HG02852 (cell line): ENCODE results near the gene OXT.
"Not testable (repeated sequence)": the region's sequence is repeated elsewhere in the genome, so short reads cannot be mapped to it uniquely, and the experiment has no call there.

ENCODE experiments used
- ATAC-seq: cut with Tn5 transposase; IDR thresholded peaks from one replicate; pipeline ENCODE4 v1.9.1; 2021; ENCODE audit warnings: mild to moderate bottlenecking, moderate library complexity; ENCODE audit not compliant: unreplicated experiment

The OXT gene

DNA sequence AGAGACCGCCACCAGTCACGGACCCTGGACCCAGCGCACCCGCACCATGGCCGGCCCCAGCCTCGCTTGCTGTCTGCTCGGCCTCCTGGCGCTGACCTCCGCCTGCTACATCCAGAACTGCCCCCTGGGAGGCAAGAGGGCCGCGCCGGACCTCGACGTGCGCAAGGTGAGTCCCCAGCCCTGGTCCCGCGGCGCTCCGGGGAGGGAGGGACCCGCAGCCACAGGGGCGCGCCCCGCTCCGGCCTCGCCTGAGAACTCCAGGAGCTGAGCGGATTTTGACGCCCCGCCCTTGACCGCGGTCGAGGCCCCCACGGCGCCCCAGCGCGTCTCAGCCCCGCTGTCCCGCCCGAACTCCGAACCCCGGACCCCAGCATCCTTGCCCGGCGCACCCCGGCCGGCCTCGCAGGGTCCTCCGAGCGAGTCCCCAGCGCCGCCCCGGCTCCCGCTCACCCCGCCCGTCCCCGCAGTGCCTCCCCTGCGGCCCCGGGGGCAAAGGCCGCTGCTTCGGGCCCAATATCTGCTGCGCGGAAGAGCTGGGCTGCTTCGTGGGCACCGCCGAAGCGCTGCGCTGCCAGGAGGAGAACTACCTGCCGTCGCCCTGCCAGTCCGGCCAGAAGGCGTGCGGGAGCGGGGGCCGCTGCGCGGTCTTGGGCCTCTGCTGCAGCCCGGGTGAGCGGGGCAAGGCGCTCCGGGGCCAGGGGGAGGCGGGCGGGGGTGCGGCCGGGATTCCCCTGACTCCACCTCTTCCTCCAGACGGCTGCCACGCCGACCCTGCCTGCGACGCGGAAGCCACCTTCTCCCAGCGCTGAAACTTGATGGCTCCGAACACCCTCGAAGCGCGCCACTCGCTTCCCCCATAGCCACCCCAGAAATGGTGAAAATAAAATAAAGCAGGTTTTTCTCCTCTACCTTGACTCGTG is at the start of gene OXT:
Gene OXT, plus strand, starts transcription at position 11 of the 920 bp plus-strand sequence. Its CDS starts 36 bp downstream, at position 47.
- ATAC-seq = no peak

DNA sequence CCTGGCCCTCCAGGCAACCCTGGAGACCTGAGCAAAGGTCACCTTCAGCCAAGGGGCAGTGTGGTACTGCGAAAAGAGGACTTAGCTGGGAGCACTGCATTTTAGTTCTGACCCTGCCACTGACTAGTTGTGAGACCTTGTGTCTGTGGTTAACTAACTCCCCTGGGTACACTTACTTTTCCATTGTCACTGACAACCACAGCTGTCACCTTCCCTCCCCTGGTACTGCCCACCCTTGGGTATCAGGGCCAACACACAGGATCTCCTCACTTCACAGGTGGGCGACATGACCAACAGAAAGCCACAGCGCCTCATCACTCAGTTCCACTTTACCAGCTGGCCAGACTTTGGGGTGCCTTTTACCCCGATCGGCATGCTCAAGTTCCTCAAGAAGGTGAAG is 49.6 kb upstream of the OXT start:
- no peak for ATAC-seq

DNA sequence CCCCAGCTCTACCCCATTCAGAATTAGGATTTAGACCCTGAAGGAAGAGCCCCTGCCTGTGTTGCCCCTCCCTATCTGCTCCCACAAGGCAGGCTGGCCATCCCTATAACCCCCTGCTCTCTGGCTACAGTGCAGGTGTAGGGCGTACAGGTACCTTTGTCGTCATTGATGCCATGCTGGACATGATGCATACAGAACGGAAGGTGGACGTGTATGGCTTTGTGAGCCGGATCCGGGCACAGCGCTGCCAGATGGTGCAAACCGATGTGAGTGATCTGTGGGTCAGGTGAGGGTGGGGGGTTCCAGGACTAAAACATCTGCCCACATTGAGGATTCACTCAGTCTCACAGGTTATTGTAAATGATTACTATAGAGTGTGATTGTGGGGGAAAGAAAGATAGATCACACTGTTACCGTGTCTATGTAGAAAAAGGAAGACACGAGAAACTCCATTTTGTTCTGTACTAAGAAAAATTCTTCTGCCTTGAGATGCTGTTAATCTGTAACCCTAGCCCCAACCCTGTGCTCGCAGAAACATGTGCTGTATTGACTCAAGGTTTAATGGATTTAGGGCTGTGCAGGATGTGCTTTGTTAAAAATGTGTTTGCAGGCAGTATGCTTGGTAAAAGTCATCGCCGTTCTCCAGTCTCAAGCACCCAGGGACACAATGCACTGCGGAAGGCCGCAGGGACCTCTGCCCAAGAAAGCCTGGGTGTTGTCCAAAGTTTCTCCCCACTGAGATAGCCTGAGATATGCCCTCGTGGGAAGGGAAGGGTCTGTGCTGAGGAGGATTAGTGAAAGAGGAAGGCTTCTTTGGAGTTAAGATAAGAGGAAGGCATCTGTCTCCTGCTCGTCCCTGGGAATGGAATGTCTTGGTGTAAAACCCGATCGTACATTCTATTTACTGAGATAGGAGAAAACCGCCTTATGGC is 48.6 kb upstream of the OXT start:
- not testable (repeated sequence) for ATAC-seq

DNA sequence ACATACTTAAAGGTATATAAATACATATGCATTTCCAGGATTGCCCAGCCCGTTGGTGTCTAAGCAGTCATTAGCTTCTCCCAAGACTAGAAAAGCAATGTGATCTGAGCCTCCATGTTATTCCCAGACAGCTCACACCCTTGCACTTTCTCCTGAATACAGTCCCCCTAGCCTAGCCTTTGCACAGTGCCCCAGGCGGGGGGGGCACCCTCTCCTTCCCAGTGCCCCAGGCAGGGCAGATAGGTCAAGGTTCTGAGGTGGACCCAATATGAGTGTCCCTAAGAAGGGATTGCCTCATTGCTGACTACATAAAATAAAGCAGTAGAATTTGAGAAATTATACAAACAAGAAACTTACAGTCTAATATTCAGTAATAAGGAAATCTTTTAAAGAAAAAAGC is 43.4 kb upstream of the OXT start:
- no peak for ATAC-seq

DNA sequence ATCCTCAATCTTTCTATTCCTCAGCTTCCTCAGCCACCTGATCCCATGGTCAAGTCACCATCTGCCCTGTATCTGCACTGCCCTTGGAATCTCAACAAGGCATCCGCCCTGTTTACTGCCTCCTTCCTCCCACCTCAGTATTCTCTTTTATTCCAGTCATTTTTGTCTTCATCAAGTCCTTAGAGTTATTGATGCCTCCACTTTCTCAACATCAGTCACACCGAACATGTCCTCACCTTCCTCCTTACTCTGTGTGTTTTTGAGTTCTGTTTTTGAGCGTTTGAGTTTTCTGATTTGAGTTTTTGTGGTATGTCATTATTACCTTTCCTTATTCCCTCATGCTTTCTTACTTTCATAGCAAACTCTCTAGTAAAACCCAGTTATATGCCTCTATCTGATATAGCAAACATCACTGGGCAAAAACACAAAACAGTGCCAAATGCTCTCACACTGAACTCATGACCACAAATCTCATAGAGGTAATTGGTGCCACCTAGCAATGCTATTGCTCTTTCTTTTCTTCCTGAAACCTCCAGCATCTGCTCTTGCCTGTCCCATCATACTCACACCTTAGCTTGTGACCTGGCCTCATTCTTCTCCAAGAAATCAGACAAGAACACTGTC is 39.8 kb upstream of the OXT start:
- no peak for ATAC-seq

DNA sequence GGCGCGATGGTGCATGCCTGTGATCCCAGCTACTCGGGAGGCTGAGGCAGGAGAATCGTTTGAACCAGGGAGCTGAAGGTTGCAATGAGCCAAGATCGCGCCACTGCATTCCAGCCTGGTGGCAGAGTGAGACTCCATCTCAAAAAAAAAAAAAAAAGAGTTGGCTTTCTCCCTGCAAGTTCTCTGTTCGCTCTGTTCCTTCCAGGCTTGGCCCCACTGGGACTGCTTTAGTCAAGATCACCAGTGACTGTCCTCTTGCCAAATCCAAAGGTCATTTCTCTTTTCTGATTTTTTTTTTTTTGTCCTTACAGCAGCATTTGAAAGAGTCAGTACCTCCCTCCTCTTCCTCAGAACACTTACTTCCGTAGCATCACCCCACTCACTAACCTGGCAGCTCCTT is 38.8 kb upstream of the OXT start:
- ATAC-seq = no peak

DNA sequence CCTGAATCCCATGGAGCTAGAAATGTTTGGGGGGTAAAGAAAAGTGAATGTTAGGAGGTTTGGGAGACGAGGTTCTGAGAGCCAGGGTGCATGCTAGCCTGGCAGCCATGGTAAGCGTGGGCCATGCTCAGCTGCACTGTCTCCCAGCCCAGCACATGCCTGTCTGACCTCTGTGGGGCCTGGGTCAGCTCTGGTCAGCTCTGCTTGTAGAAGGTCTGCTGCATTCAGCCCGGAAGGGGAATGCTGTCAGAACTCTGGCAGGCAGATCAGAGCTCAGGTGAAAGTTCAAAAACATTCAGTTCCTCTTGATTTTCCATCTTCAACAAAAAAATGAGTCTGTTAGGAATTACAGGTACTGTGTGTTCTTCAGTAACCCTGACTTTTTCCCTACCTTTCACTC is 33.8 kb upstream of the OXT start:
- no peak for ATAC-seq

DNA sequence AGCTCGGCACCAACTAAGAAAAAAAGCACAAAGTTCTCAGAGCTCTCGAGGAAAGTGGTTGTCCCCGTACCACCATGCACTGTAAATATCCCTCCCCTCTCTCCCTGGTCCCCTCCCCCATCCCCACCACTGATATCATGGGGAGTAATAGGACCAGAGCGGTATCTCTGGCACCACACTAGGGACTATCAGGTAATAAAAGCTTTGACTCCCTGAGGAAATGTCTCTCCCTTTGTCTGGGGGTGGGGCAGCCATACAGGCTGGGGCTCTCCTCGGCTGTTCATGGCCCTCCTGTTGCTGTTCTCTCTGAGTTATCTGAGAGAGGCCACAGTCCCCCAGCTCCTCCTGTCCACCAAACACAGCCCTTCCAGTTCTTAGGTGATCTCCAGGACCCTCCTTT is 33.0 kb upstream of the OXT start:
- no peak for ATAC-seq

DNA sequence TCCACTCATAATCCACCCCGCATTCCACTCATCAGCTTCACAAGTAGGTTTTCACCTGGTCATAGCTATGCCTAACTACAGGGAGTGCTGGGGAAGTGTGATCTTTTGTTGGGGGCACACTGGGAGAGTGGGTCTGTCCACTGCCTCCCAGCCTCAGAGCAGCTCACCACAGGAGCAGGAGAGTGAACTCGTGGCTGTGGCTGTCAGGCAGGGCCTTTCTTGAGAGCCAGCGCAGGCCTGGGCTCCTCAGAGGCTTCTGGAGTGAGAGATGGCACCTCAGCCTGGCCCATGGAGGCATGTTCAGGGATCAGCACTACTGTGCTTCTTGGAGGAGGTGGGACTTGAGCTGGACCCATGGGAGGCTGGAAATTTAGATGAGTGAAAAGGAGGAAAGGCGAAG is 32.0 kb upstream of the OXT start:
- ATAC-seq = no peak

DNA sequence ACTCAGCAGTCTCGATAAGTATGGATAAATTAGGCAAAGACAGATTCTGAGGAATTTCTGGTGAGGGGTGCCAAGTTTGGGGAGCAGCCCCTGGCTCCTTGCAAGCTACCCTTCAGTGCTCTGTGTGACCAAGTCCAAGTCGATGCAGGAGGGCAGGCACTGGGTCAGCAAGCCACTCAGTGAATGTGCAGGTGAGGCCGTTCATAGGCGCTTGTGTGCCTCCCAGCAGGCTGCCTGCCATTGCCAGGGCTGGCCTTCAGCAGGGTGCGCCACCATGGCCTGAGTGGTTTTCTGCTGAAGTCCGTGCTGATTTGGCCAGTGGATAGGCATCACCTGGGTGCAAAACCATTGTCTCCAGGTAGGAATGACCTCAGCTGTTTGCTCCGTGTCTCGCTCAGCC is 31.3 kb upstream of the OXT start:
- no peak for ATAC-seq

DNA sequence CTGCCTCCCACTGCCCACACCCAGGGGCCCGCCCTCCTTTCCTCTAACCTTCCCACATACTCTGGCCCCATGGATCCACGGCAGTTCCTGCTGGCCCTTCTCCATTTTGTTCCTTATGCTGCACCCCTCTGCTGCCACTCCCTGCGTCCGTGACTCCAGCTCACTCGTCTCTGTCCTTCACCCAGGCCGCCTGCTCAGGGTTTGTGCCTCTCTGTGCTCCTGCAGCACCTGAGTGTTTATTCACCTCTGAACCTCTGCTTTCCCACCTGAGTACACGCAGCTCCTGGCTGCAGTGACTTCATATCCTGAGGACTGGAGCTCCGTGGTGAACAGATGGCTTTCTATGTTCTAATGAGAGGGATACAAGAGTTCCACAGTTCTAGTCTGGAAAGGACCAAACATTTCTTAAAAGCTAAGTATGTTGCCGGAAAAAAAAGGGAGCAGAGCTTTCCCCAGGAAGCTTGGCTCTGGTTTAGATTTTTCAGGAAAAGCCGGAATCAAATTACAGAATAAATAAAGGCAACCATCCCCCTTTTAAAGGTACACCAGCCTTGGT is 29.5 kb upstream of the OXT start:
- ATAC-seq = no peak

DNA sequence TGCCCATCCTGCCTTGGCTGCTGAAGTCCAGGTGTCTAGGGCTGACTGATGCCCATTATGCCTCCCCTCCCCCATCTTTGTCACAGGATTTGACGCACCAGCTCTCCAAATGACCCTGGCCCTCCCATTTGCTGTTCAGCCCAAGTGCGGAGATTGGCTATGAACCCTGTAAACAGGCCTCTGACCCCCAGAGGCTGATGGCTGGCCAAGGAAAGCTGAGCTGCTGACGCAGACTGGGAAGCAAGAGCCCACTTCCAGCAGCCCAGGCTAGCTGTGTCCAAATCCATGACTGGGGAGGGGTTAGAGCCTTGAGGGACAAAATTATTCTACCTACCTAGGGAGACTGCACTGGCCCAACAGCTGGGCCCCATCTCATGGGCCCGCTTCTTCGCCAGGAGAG is 28.8 kb upstream of the OXT start:
- no peak for ATAC-seq

DNA sequence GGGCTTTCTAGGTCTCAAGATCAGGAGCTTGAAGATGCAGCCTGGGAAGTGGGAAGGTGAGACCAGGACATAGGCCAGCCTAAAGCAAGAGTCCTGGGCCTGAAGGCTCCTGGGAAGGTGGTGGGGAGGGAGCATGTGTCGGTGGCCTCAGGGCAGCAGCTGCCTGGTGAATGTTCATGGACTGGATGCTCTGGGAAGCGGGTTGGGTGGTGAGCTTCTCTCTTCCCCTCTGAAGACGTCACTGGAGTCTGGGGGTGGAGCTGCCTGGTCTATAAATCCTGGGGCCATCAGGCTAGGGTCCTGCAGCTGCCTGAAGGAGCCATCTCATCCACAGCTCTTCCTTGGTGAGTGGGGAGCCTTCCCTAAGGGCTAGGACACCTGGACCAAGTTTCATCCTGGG is 28.1 kb upstream of the OXT start, which contains the start of gene GNRH2:
Gene GNRH2, plus strand, starts transcription at position 301 of the 400 bp plus-strand sequence. CDS start 793 bp downstream, outside the sequence.
- no peak for ATAC-seq

DNA sequence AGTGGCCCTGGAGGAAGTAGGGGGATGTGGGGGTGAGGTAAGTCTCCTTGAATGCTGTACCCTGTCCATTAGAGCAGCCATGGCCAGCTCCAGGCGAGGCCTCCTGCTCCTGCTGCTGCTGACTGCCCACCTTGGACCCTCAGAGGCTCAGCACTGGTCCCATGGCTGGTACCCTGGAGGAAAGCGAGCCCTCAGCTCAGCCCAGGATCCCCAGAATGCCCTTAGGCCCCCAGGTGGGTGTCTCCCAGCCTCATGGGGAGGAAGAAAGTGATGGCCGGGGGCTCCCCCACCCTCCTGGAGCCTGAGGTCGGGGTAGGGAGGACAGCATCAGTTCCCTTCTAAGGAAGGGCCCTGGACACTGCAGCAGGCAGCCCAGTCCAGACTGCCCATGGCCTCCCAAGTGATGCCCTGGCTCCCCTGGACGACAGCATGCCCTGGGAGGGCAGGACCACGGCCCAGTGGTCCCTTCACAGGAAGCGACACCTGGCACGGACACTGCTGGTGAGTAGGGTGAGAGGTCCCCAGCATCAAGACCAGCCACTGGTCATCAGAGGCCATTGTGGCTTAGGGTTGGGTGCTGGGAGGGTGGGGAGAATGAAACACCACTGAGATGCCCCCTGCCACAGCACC is 27.0 kb upstream of the OXT start:
- no peak for ATAC-seq

DNA sequence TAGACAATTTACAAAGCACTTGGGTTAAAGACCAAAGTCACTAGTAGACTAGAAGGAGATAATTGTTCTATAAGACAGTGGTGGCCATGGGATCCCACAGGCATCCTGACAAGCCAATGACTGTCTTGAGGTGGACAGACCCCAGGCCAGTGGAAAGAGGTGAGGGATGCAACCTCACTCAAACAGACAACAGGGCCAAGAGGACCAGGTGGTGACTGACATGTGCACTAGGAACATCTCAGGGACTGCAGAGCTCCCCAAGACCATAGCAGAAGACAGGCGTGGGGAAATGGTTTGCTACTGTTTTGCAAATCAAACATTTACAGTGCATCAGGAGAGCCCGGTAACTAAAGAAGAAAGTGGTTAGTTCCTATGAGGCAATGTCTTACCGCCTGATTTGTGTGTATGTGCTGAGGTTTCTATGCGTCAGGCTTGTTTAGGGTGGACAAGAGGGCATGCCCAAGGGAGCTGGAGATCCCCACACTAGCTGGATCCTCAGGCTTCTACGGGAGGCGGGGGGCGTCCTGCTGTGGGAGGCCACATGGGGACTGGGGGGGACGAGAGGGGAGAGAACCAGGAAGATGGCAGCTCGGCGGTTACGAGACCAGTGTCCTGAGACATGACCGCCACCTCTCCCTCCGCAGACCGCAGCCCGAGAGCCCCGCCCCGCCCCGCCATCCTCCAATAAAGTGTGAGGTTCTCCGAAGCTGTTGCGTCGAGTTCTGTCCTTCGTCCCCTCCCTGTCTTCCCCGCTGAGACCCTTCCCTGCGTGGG is 26.2 kb upstream of the OXT start:
- peak; percentile 53 for ATAC-seq

DNA sequence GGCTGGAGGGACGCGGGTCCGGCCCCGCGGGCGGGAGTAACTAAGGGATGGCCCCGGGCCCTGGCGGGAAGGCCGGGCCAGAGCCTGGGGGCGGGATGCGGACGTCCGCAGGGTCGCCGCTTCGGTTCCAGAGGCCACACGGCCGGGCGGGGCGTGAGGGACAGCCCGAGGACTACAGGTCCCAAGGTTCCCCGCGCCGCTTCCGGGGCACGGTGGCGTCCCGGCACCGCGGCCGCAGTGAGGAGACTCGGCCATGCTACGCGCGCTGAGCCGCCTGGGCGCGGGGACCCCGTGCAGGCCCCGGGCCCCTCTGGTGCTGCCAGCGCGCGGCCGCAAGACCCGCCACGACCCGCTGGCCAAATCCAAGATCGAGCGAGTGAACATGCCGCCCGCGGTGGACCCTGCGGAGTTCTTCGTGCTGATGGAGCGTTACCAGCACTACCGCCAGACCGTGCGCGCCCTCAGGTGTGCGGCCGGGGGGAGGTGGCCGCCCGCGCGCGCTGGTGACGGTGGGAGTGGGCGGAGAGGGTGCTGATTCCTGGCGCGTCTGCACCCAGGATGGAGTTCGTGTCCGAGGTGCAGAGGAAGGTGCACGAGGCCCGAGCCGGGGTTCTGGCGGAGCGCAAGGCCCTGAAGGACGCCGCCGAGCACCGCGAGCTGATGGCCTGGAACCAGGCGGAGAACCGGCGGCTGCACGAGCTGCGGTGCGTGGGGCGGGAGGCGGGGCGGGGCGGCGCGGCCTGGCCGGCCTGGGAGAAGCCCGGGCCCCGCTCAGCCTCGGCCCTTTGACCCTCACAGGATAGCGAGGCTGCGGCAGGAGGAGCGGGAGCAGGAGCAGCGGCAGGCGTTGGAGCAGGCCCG is 25.4 kb upstream of the OXT start, which contains the start of gene MRPS26:
Gene MRPS26, plus strand, starts transcription at position 237 of the 861 bp plus-strand sequence. Its CDS starts 17 bp downstream, at position 254.
- peak; percentile 89 for ATAC-seq

DNA sequence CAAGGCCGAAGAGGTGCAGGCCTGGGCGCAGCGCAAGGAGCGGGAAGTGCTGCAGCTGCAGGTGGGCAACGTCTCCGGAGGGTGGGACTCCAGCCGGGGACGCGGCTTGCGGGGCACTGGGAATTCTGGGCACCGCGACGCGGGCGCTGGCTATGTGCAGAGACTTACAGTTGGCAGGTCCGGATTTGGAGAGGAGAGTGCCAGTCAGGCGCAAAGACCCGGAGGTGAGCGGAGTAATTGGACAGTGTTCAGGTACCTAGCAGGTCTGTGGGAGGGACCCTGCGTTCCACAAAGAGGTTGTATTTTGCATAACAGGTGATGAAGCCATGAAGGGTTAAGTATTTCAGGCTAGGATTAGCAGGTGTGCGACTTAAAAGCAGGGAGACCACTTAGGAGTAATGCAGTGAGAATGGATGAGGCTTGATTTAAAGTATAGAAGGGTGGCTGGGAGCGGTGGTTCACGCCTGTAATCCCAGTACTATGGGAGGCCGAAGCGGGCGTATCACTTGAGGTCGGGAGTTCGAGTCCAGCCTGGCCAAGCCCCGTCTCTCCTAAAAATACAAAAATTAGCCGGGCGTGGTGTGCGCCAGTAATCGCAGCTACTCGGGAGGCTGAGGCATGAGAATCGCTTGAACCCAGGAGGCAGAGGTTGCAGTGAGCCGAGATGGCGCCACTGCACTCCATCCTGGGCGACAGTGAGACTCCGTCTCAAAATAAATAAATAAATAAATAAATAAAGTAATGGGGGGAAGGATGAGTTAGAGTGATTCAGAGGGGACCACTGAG is 24.6 kb upstream of the OXT start:
- ATAC-seq = no peak
